ENCODE data around the gene DIAPH1.
A peak's percentile ranks its signal among the peaks of the same experiment; 100 is the strongest.

Gene DIAPH1

DNA sequence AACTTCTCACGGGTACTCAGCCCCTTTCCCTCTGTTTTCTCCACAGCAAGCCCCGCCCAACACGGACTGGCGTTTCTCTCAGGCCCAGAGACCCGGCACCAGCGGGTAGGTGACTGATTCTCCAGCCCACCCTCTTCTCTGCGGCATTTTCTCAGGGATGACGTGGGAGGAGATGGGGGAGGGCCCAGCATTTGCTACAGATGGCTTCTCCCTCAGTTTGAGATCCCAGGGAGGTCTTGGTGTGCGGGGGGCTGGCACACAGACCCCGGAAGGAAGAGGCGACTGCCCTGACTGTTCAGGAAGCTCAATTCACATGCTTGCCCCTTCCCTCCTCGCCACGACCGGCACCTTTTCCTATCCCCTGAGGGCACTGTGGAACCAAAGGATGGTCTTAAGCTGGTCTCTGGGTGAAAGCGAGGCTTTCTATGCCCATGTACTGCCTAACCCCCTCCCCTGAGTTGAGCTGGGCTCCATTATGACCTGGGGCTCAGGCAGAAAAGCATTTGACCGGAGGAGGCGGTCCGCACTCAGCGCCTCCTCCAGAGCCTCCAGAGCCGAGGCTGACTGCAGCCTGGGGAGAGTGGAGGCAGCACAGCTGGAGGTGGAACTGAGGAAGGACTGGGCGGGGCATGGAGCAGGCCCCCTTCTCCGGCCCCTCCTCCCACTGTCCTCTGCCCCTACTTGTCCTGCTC, 123.9 kb downstream of the DIAPH1 start:
- DNase-seq, result no peak

DNA sequence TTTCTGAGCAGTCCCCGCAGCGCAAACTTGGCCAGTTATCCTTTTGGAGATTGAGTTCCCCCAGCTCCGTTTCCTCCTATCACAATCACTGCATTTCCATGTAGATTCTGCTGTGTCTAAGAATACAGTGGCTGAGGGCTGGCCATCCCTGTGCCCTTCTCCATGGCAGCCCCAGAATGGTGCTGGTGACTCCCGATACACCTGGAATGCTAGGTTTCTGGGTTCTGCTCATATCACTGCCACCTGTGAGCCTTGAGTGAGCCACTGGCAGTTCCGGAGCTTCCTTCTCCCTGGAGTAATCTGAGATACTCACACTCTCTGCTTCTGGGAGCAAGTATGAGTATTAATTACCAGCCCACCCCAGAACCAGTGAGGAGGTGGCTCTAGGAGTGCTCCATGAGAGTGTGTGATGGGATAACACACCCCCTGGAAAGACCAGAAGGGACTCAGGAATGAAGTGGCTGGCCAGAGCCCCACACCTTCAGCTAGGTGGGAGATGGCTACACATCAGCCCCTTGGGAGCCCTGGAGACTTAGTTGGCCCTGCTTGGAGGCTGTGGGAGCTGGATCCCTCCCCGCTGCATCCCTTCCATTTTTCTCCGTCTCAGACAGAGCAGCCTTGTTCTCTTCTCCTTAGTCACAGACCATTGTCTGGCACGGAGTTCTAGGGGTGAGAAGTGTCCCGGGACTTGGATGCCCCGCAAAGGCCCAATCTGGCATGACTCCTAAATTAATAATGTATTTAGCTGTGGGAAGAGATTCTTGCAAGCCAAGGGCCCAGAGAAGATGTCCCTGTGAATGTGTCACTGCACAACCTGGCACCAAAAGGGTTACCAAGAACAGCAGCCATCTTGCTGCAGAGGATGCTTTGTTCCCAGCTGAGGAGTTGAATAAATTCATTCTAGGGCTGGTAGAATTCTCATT, 125.0 kb downstream of the DIAPH1 start:
- DNase-seq, result no peak

DNA sequence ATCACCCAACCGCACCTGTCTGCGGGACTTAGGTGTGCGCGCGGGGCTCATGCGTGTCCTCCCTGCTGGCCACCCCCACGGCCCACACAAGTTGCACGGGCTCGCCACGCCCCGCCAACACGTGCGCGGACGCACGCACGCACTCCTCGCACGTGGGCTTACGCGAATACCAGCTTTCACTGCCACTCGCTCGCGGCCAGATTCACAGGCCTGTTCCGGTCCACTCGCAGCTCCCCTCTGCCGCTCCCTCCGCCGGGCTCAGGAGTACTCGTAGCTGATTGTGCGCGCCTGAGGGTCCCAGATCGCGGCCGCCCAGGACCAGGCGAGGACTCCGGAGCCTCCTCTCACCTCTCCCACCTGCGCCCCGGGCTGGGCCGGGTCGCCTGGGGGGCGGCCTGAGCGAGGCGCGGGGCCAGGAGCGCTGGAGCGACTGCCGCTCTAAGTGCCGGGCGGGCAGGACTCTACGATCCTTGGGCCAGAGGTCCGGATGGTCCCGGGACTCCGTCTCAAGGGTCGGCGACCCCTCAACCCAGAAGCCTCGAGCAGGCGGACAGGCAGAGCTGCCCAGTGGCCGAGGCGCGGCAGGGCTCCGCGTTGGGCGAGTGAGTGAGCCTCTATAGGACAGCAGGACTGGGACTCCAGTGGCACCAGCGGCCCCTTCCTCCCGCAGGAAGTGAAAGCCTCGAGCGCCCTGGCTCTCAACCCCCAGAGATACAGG, 126.5 kb downstream of the DIAPH1 start:
- no peak for DNase-seq

DNA sequence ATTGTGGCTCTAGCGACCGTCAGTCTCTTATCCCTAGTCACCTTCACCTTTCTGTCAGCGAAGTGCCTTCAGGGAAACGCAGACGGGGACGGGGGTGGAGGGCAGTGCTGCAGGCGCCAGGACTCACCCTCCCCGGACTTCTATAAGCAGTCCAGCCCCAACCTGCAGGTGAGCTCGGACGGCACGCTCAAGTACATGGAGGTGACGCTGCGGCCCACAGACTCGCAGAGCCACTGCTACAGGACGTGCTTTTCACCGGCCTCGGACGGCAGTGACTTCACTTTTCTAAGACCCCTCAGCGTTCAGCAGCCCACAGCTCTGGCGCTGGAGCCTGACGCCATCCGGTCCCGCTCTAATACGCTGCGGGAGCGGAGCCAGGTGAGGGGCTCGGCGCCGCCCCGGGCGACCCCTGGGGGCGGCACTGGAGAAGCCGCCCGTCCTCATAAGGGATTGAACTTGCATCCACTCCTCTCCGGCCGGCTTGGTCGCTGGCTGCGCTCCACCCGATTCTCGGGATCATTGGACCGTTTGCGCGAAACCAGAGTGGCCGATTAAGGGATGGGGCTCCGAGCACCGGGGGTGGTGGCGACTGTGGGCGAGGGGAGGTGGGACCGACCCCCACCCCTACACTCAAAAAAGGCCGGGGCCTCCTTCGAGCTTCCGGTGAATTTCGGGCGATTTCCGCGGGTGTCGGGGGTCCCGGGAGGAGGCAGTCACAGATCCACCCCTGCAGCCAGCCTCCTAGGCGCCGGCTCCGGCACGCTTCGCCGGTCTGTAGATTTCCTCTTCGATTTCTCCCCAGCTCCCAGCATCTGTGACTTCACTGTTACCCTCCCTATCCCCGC, 127.3 kb downstream of the DIAPH1 start:
- no peak for DNase-seq

DNA sequence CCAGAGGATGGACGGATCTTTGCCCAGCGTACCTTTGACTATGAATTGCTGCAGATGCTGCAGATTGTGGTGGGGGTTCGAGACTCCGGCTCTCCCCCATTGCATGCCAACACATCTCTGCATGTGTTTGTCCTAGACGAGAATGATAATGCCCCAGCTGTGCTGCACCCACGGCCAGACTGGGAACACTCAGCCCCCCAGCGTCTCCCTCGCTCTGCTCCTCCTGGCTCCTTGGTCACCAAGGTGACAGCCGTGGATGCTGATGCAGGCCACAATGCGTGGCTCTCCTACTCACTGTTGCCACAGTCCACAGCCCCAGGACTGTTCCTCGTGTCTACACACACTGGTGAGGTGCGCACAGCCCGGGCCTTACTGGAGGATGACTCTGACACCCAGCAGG, 128.0 kb downstream of the DIAPH1 start:
- no peak for DNase-seq

DNA sequence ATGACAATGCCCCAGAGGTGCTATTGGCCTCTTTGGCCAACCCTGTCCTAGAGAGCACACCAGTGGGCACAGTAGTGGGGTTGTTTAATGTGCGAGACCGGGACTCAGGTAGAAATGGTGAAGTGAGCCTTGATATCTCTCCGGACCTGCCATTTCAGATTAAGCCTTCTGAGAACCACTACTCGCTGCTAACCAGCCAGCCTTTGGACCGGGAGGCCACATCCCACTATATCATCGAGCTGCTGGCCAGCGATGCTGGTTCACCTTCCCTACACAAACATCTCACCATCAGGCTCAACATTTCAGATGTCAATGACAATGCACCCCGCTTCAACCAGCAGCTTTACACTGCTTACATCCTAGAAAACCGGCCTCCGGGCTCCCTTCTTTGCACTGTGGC, 128.5 kb downstream of the DIAPH1 start:
- DNase-seq, result no peak

DNA sequence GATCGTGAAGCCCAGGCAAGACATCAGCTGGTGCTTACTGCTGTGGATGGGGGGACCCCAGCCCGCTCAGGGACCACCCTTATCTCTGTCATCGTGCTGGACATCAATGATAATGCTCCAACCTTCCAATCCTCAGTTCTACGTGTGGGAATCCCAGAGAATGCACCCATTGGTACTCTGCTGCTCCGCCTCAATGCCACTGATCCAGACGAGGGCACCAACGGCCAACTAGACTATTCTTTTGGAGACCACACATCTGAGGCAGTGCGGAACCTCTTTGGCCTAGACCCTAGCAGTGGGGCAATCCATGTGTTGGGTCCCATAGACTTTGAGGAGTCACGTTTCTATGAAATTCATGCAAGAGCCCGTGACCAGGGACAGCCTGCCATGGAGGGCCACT, 129.0 kb downstream of the DIAPH1 start:
- DNase-seq, result no peak

DNA sequence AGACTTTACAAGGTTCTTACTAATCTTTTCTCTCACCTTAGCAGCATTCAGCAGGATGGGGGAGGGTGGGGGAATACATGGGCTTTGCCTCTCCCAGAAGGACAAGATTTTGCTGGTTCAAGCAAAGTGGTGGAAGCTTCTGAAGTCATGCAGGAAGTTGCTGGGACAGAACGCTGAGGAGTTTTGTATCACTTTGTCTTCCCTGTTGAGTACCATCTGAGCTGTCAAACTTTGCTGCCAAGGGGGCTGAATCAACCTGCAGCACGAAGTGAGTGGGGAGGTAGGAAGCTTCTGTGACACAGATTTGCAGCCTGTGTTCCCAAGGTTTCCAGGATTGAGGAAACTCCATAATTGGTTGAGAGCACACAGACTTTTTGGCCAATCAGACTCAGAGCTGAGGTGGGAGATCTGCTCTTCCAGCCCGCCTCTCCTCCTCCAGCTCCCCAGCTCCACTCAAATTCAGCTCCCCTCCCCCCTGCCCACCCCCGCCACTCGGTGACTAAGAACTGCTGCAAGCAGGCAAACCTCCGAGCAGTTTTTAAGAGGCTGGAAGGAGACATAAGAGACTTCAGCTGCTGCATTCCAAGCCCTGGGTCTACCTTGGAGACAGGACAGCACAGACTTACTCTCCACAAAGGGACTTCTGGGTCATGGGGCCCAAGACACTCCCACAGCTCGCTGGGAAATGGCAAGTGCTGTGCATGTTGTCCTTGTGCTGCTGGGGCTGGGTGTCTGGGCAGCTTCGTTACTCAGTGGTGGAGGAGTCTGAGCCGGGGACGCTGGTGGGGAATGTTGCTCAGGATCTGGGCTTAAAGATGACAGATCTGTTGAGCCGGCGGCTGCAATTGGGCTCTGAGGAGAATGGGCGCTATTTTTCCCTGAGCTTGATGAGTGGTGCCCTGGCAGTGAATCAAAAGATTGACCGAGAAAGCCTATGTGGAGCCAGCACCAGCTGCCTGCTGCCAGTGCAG, 129.9 kb downstream of the DIAPH1 start, which contains the start of gene PCDHGC5:
TSS of gene PCDHGC5 (plus strand) at position 491 of the 971 bp plus-strand sequence. CDS start at position 651, 160 bp downstream.
- no peak for DNase-seq

DNA sequence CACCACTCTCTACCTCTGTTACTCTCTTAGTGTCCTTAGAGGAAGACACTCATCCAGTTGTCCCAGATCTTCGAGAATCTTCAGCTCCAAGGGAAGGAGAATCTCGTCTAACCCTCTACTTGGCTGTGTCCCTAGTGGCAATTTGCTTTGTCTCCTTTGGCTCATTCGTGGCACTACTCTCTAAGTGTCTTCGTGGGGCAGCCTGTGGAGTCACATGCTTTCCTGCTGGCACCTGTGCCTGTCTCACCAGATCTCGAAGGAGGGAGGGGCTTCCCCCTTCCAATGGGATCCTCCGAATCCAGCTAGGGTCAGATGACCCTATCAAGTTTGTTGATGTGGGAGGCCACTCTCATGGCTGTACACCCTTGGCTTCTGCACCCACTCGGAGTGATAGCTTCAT, 131.7 kb downstream of the DIAPH1 start:
- DNase-seq, result no peak

DNA sequence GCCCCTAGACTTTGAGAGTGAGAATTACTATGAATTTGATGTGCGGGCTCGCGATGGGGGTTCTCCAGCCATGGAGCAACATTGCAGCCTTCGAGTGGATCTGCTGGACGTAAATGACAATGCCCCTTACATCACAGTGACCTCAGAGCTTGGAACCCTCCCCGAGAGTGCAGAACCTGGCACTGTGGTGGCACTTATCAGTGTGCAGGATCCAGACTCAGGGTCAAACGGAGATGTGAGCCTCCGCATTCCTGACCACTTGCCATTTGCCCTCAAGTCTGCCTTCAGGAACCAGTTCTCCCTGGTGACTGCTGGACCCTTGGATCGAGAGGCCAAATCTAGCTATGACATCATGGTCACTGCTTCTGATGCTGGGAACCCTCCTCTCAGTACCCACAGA, 132.7 kb downstream of the DIAPH1 start:
- no peak for DNase-seq

DNA sequence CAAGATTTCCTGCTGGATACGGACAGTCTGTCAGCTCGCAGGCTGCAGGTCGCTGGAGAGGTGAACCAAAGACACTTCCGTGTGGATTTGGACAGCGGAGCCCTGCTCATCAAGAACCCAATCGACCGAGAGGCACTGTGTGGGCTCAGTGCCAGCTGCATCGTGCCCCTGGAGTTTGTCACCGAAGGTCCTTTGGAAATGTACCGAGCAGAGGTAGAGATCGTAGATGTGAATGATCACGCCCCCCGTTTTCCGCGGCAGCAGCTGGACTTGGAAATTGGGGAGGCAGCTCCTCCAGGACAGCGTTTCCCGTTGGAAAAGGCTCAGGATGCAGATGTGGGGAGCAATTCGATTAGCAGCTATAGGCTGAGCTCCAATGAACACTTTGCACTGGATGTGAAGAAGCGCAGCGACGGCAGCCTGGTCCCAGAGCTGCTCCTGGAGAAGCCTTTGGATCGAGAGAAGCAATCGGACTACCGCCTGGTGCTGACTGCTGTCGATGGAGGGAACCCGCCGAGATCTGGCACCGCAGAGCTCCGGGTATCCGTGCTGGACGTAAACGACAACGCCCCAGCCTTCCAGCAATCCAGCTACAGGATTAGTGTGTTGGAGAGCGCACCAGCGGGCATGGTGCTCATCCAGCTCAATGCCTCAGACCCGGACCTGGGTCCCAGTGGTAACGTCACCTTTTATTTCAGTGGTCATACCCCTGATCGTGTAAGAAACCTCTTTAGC, 133.3 kb downstream of the DIAPH1 start:
- DNase-seq, result no peak

DNA sequence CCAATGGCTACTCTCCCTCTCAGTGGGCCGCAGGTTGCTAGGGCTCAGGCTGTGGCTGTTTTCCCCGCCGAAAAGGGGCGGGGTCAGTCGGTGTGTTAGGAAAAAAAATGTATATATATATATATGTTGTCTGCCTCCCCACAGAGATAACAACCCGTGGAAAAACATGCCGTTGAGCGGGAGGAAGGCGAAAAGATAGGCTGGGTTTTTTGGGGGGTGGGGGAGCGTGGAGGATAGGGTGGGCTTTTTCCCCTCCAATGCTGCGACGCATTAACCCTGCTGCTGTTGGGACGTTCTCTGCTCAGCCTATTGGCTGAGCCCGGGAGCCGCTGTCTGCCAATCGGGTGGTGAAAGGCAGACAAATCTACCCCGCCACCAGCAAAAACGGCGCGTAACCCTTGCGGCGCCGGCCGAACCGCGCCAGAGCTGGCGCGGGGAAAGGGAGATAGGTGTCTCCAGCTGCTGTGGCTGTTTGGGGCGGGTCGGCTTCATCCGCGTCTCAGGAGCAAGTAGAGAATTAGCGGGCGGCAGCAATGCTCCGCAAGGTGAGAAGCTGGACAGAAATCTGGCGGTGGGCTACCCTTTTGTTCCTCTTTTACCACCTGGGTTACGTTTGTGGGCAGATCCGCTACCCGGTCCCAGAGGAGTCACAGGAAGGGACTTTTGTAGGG, 134.0 kb downstream of the DIAPH1 start, which contains the start of gene PCDHGC4:
TSS of gene PCDHGC4 (plus strand) at position 390 of the 671 bp plus-strand sequence. CDS start at position 534, 144 bp downstream.
- peak; percentile 67 for DNase-seq

DNA sequence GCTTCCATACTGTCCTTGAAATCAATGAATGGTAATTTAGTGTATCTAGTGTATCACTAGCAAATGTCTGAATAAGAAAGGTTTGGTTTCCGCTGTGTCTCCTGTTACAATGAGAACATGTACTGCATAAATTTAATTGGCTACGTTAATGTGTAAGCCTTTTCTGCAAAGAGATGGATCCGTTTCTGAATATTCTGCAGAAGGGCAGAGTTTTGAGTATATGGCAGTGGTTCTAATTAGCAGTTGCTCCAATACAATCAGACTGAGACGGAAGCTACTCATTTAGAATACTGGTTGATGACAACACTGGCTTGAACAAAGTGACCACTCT, 134.5 kb downstream of the DIAPH1 start:
- DNase-seq, result no peak

DNA sequence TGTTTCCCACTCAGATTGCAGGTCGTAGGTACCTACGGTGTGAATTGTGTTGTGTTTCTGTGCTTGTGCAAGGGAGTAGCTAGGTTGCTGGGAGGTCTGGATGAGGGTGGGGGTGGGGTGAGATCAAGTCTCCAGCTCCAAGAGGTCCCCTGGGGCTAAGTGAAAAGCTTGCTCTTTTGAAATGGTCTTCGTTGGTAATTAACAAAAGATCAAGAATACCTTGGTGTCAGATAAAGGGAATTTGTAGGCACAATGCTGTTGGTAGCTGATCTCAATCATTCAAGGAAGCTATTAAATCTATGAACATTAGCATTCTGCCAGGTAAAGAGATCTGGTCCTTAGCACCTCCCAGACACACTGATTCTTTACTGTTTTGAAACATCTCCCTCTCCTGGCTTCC, 134.9 kb downstream of the DIAPH1 start:
- no peak for DNase-seq

DNA sequence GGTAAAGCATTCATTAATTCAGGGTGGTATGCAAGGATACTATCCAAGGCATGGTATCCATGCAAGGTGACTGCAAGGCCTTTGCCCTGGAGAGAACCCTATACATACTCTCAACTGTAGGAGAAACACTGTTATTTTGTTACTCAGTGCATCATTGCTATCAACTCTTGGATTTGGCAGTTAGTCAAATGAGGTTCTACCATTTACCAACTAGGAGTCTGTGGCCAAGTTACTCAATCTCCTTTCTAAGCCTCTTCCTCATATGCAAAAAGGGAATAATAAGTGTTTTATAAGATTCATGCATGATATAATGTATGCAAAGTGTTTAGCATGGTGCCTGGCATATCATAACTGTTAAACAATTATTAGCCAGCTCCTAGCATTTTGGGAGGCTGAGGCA, 139.0 kb downstream of the DIAPH1 start:
- no peak for DNase-seq

DNA sequence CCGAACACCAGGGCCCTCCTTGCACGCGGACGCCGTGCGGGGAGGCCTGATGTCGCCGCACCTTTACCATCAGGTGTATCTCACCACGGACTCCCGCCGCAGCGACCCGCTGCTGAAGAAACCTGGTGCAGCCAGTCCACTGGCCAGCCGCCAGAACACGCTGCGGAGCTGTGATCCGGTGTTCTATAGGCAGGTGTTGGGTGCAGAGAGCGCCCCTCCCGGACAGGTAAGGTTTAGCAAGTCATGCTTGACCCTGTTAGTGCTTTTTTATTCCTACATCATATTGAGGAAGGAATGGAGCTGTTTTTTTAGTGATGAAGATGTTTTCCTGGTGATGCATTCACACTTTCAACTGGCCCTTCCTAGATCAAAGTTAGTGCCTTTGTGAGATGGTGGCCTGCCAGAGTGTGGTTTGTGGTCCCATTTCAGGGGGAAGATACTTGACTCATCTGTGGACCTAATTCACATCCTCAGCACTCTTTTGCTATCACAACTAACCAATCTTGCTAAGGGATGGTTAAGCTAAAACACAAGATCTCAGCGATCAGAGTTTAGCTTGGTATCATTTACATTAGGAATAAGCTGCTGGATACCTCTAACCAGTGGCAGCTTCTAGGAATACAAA, 140.4 kb downstream of the DIAPH1 start:
- DNase-seq, result no peak

DNA sequence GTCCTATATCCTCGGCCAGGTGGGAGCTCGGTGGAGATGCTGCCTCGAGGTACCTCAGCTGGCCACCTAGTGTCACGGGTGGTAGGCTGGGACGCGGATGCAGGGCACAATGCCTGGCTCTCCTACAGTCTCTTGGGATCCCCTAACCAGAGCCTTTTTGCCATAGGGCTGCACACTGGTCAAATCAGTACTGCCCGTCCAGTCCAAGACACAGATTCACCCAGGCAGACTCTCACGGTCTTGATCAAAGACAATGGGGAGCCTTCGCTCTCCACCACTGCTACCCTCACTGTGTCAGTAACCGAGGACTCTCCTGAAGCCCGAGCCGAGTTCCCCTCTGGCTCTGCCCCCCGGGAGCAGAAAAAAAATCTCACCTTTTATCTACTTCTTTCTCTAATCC, 141.0 kb downstream of the DIAPH1 start:
- peak; percentile 45 for DNase-seq

DNA sequence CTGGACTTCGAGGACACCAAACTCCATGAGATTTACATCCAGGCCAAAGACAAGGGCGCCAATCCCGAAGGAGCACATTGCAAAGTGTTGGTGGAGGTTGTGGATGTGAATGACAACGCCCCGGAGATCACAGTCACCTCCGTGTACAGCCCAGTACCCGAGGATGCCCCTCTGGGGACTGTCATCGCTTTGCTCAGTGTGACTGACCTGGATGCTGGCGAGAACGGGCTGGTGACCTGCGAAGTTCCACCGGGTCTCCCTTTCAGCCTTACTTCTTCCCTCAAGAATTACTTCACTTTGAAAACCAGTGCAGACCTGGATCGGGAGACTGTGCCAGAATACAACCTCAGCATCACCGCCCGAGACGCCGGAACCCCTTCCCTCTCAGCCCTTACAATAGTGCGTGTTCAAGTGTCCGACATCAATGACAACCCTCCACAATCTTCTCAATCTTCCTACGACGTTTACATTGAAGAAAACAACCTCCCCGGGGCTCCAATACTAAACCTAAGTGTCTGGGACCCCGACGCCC, 141.7 kb downstream of the DIAPH1 start:
- no peak for DNase-seq

Measured in right forelimb (tissue), 1 donor.